ENCODE measurements around the gene IGSF23. TPM values are rescaled to one million over a fixed set of nuclear protein-coding genes. Genes with fewer than 3 reads are reported as not detected.
"Not testable (repeated sequence)": the region's sequence is repeated elsewhere in the genome, so short reads cannot be mapped to it uniquely, and the experiment has no call there.

Gene IGSF23
- total and polyA plus RNA-seq, 4 donors, result not detected

GRCh38 chr19:44684396-44684795 lies 71.0 kb downstream of the IGSF23 start:
- H3K27ac ChIP-seq (ENCODE audit: low read depth, low read length); DNase-seq (ENCODE audit: low read depth in 4 of 6, low spot score in 6 of 6); H3K4me3 ChIP-seq (ENCODE audit: low read depth, low read length); H3K4me1 ChIP-seq (ENCODE audit: control insufficient read depth, insufficient read depth, low read length); H3K27me3 ChIP-seq (ENCODE audit: control insufficient read depth, insufficient read depth, low read length); H3K9me3 ChIP-seq (ENCODE audit: control insufficient read depth, insufficient read depth, low read length): not testable (repeated sequence)
- 92% methylated on average over 3 of the region's 3 CpGs for WGBS (ENCODE audit: insufficient coverage)
- H3K36me3 ChIP-seq (ENCODE audit: control insufficient read depth, insufficient read depth, low read length), result peaks cover 18% of the 10 kb centered on the region

GRCh38 chr19:44684892-44685863 lies 71.8 kb downstream of the IGSF23 start:
- WGBS (ENCODE audit: insufficient coverage), result 54% methylated on average over 13 of the region's 25 CpGs
- Histone ChIP-seq H3K4me3 (ENCODE audit: low read depth, low read length) (no peak overlapping the region), H3K9me3 (ENCODE audit: control insufficient read depth, insufficient read depth, low read length) (no peaks in the 10 kb centered on the region), H3K4me1 (ENCODE audit: control insufficient read depth, insufficient read depth, low read length) (peaks cover 8% of the 10 kb centered on the region), H3K36me3 (ENCODE audit: control insufficient read depth, insufficient read depth, low read length) (peaks cover 18% of the 10 kb centered on the region), H3K27ac (ENCODE audit: low read depth, low read length) (no peak overlapping the region), H3K27me3 (ENCODE audit: control insufficient read depth, insufficient read depth, low read length) (no peaks in the 10 kb centered on the region)
- peak in 1 of 6 donors; percentile 18 for DNase-seq (ENCODE audit: low read depth in 4 of 6, low spot score in 6 of 6)

- Histone ChIP-seq H3K9me3 (ENCODE audit: control insufficient read depth, insufficient read depth, low read length) (no peaks in the 10 kb centered on the region), H3K4me1 (ENCODE audit: control insufficient read depth, insufficient read depth, low read length) (peaks cover 8% of the 10 kb centered on the region), H3K27me3 (ENCODE audit: control insufficient read depth, insufficient read depth, low read length) (no peaks in the 10 kb centered on the region), H3K27ac (ENCODE audit: low read depth, low read length) (no peak overlapping the region), H3K4me3 (ENCODE audit: low read depth, low read length) (no peak overlapping the region), H3K36me3 (ENCODE audit: control insufficient read depth, insufficient read depth, low read length) (peaks cover 12% of the 10 kb centered on the region)
- no peak for DNase-seq (ENCODE audit: low read depth in 4 of 6, low spot score in 6 of 6)
- no CpG with 5 or more reads among the region's 4 CpGs for WGBS (ENCODE audit: insufficient coverage)
Measured at GRCh38 chr19:44685877-44686276, 72.5 kb downstream of the IGSF23 start.

Small RNA genes lying within 50 kb of the gene (small RNA-seq; reads per million reads assigned to genes)
- not detected for gene AC243964.1 (ENCODE audit: low replicate concordance)

Other genes with a start within 250 kb of the IGSF23 start
- gene ZNF285, start 212.0 kb upstream of the IGSF23 start, total RNA-seq, result 10 to 100 TPM; 13.4 to 14.8 TPM
- gene ZNF285, start 212.0 kb upstream of the IGSF23 start, polyA plus RNA-seq (ENCODE audit: insufficient read length in 2 of 2), result 10 to 100 TPM; 12.2 to 15.0 TPM
- 10 to 100 TPM; 12.9 to 17.3 TPM for gene ZNF229, start 165.1 kb upstream of the IGSF23 start, total RNA-seq
- gene ZNF229, start 165.1 kb upstream of the IGSF23 start, polyA plus RNA-seq (ENCODE audit: insufficient read length in 2 of 2), result 10 to 100 TPM; 10.1 to 12.7 TPM
- gene ZNF180, start 113.0 kb upstream of the IGSF23 start, total RNA-seq, result 10 to 100 TPM; 15.5 to 15.8 TPM
- gene ZNF180, start 113.0 kb upstream of the IGSF23 start, polyA plus RNA-seq (ENCODE audit: insufficient read length in 2 of 2), result 10 to 100 TPM in 1 of 2 donors, 1 to 10 TPM in 1; 9.0 to 12.5 TPM
- under 1 TPM in 1 of 2 donors, not detected in 1; 0.10 TPM for gene CEACAM20, start 83.9 kb upstream of the IGSF23 start, total RNA-seq
- not detected for gene CEACAM20, start 83.9 kb upstream of the IGSF23 start, polyA plus RNA-seq (ENCODE audit: insufficient read length in 2 of 2)
- gene PVR, start 30.3 kb downstream of the IGSF23 start, total RNA-seq, result 10 to 100 TPM; 25.3 to 29.8 TPM
- 10 to 100 TPM; 25.7 to 26.3 TPM for gene PVR, start 30.3 kb downstream of the IGSF23 start, polyA plus RNA-seq (ENCODE audit: insufficient read length in 2 of 2)
- gene CEACAM19, start 57.9 kb downstream of the IGSF23 start, total RNA-seq, result 1 to 10 TPM in 1 of 2 donors, under 1 TPM in 1; 0.79 to 4.1 TPM
- gene CEACAM19, start 57.9 kb downstream of the IGSF23 start, polyA plus RNA-seq (ENCODE audit: insufficient read length in 2 of 2), result 10 to 100 TPM in 1 of 2 donors, 1 to 10 TPM in 1; 9.9 to 21.5 TPM
- gene CEACAM16, start 85.6 kb downstream of the IGSF23 start, total RNA-seq, result not detected
- gene CEACAM16, start 85.6 kb downstream of the IGSF23 start, polyA plus RNA-seq (ENCODE audit: insufficient read length in 2 of 2), result not detected
- 1 to 10 TPM; 1.6 to 2.2 TPM for gene BCL3, start 135.1 kb downstream of the IGSF23 start, total RNA-seq
- gene BCL3, start 135.1 kb downstream of the IGSF23 start, polyA plus RNA-seq (ENCODE audit: insufficient read length in 2 of 2), result 1 to 10 TPM; 7.3 to 9.6 TPM
- not detected for gene CBLC, start 164.3 kb downstream of the IGSF23 start, total RNA-seq
- gene CBLC, start 164.3 kb downstream of the IGSF23 start, polyA plus RNA-seq (ENCODE audit: insufficient read length in 2 of 2), result under 1 TPM; 0.25 to 0.44 TPM
- gene BCAM, start 195.5 kb downstream of the IGSF23 start, total RNA-seq, result 10 to 100 TPM; 24.1 to 34.3 TPM
- gene BCAM, start 195.5 kb downstream of the IGSF23 start, polyA plus RNA-seq (ENCODE audit: insufficient read length in 2 of 2), result 10 to 100 TPM; 30.1 to 43.8 TPM
- gene NECTIN2, start 232.7 kb downstream of the IGSF23 start, total RNA-seq, result 10 to 100 TPM; 29.8 to 85.0 TPM
- 10 to 100 TPM; 63.3 to 78.3 TPM for gene NECTIN2, start 232.7 kb downstream of the IGSF23 start, polyA plus RNA-seq (ENCODE audit: insufficient read length in 2 of 2)

Measured in spinal cord (tissue), 10 donors.